Astrocyte (in vitro differentiated cells and primary cell): ENCODE data around the gene AFAP1L2. TPM values are rescaled to one million over a fixed set of nuclear protein-coding genes. Genes with fewer than 3 reads are reported as not detected.
A peak's percentile ranks its signal among the peaks of the same experiment; 100 is the strongest.

ENCODE experiments used
- DNase-seq: peaks from one replicate; pipeline ENCODE4 v3.0.0-alpha.2; 2010; ENCODE audit warnings: low read depth
- FAIRE-seq: peaks from 2 replicates; lab custom pipeline; 2011; peaks lifted over from hg19 to GRCh38; lab: Jason Lieb, UNC
- H2AFZ ChIP-seq: 2 replicates; pipeline ENCODE4 v1.6.0; 2012; ENCODE audit warnings: low read depth, low read length, inconsistent platforms
- H3K27ac ChIP-seq: 2 replicates; pipeline ENCODE4 v1.5.1; 2011; ENCODE audit warnings: low read depth, low read length, inconsistent platforms
- H3K27me3 ChIP-seq: 2 replicates; pipeline ENCODE4 v1.6.0; 2011; ENCODE audit warnings: low read length, inconsistent platforms; ENCODE audit not compliant: insufficient read depth
- H3K36me3 ChIP-seq: 2 replicates; pipeline ENCODE4 v1.5.1; 2011; ENCODE audit warnings: low read length, inconsistent platforms; ENCODE audit not compliant: insufficient read depth
- H3K4me1 ChIP-seq: 2 replicates; pipeline ENCODE4 v1.5.1; 2011; ENCODE audit warnings: low read length, inconsistent platforms; ENCODE audit not compliant: insufficient read depth
- H3K4me2 ChIP-seq: 2 replicates; pipeline ENCODE4 v1.6.0; 2012; ENCODE audit warnings: low read length, inconsistent platforms
- H3K4me3 ChIP-seq: 2 replicates; pipeline ENCODE4 v1.5.1; 2011; ENCODE audit warnings: low read depth, mild to moderate bottlenecking, low read length, inconsistent platforms; ENCODE audit not compliant: insufficient read depth
- H3K79me2 ChIP-seq: 2 replicates; pipeline ENCODE4 v1.6.0; 2012; ENCODE audit warnings: mild to moderate bottlenecking, low read length, inconsistent platforms; ENCODE audit not compliant: insufficient read depth
- H3K9ac ChIP-seq: 2 replicates; pipeline ENCODE4 v1.6.0; 2012; ENCODE audit warnings: mild to moderate bottlenecking, low read length, inconsistent platforms
- H3K9me3 ChIP-seq: 2 replicates; pipeline ENCODE4 v1.5.1; 2012; ENCODE audit warnings: low read depth, mild to moderate bottlenecking, low read length, inconsistent platforms; ENCODE audit not compliant: insufficient read depth
- H4K20me1 ChIP-seq: 2 replicates; pipeline ENCODE4 v1.6.0; 2012; ENCODE audit warnings: low read length, inconsistent platforms; ENCODE audit not compliant: insufficient read depth
- H3K27ac Mint-ChIP-seq: one replicate; pipeline ENCODE4 v1.8.0; 2021; ENCODE audit warnings: mild to moderate bottlenecking, mixed read lengths; ENCODE audit not compliant: unreplicated experiment
- H3K27me3 Mint-ChIP-seq: one replicate; pipeline ENCODE4 v1.8.0; 2021; ENCODE audit warnings: low read depth, mixed read lengths; ENCODE audit not compliant: unreplicated experiment
- H3K36me3 Mint-ChIP-seq: one replicate; pipeline ENCODE4 v1.8.0; 2021; ENCODE audit warnings: low read depth, mixed read lengths; ENCODE audit not compliant: unreplicated experiment
- H3K4me1 Mint-ChIP-seq: one replicate; pipeline ENCODE4 v1.8.0; 2021; ENCODE audit warnings: low read depth, mixed read lengths; ENCODE audit not compliant: unreplicated experiment
- H3K4me3 Mint-ChIP-seq: one replicate; pipeline ENCODE4 v1.8.0; 2021; ENCODE audit warnings: mild to moderate bottlenecking, moderate library complexity, mixed read lengths; ENCODE audit not compliant: unreplicated experiment
- H3K9me3 Mint-ChIP-seq: one replicate; pipeline ENCODE4 v1.8.0; 2021; ENCODE audit warnings: mild to moderate bottlenecking, mixed read lengths; ENCODE audit not compliant: unreplicated experiment
- CTCF ChIP-seq: IDR thresholded peaks from 2 replicates; pipeline ENCODE4 v1.5.1; 2011; ENCODE audit warnings: low read depth, mild to moderate bottlenecking, inconsistent platforms, low read length, moderate library complexity; ENCODE audit not compliant: insufficient read depth
- EZH2 ChIP-seq: IDR thresholded peaks from 2 replicates; pipeline ENCODE4 v1.6.1; 2012; ENCODE audit warnings: mild to moderate bottlenecking, low read length, inconsistent platforms; ENCODE audit not compliant: insufficient read depth
- total RNA-seq: library from RNA; stranded (reverse); gene quantifications from 2 replicates; pipeline ENCODE4 v1.2.1, GENCODE V29; 2021

AFAP1L2 gene
- total RNA-seq, 1 donor from 2014 or later, result 26.6 TPM

GRCh38 chr10:114250716-114251115 is 153.6 kb downstream of the AFAP1L2 start:
- Histone ChIP-seq H3K4me2 (no peak overlapping the region), H3K79me2 (no peaks in the 10 kb centered on the region), H2AFZ (no peak overlapping the region), H3K4me3 (no peak overlapping the region), H3K27ac (no peak overlapping the region), H3K9me3 (no peaks in the 10 kb centered on the region), H3K36me3 (no peaks in the 10 kb centered on the region), H3K27me3 (no peaks in the 10 kb centered on the region), H3K4me1 (no peaks in the 10 kb centered on the region), H3K9ac (no peak overlapping the region), H4K20me1 (no peaks in the 10 kb centered on the region)
- Mint-ChIP-seq H3K27ac (no peak overlapping the region), H3K4me3 (no peak overlapping the region), H3K4me1 (peaks cover 7% of the 10 kb centered on the region), H3K9me3 (peaks cover 2% of the 10 kb centered on the region), H3K36me3 (no peaks in the 10 kb centered on the region), H3K27me3 (peaks cover 16% of the 10 kb centered on the region)
- no peak for TF ChIP-seq EZH2
- no peak for TF ChIP-seq CTCF
- FAIRE-seq, result no peak
- DNase-seq, result no peak

GRCh38 chr10:114250236-114250635 is 154.1 kb downstream of the AFAP1L2 start:
- Mint-ChIP-seq H3K9me3 (no peaks in the 10 kb centered on the region), H3K4me1 (peaks cover 11% of the 10 kb centered on the region), H3K4me3 (no peak overlapping the region), H3K36me3 (no peaks in the 10 kb centered on the region), H3K27ac (no peak overlapping the region), H3K27me3 (peaks cover 16% of the 10 kb centered on the region)
- no peak for DNase-seq
- Histone ChIP-seq H2AFZ (no peak overlapping the region), H3K9ac (no peak overlapping the region), H3K4me2 (no peak overlapping the region), H3K27me3 (peaks cover 4% of the 10 kb centered on the region), H3K9me3 (no peaks in the 10 kb centered on the region), H3K4me1 (no peaks in the 10 kb centered on the region), H3K4me3 (no peak overlapping the region), H3K27ac (no peak overlapping the region), H3K36me3 (no peaks in the 10 kb centered on the region), H4K20me1 (no peaks in the 10 kb centered on the region), H3K79me2 (no peaks in the 10 kb centered on the region)
- FAIRE-seq, result no peak
- TF ChIP-seq EZH2, result no peak
- no peak for TF ChIP-seq CTCF

- no peak overlapping the region for H3K27ac Mint-ChIP-seq
These were observed 157.5 kb downstream of the AFAP1L2 start for GRCh38 chr10:114246679-114247305.

More at GRCh38 chr10:114246679-114247305, 157.5 kb downstream of the AFAP1L2 start:
- no peak for FAIRE-seq
- Histone ChIP-seq H3K4me1 (no peaks in the 10 kb centered on the region), H3K27me3 (peaks cover 36% of the 10 kb centered on the region), H3K4me2 (no peak overlapping the region), H3K79me2 (no peaks in the 10 kb centered on the region), H3K27ac (no peak overlapping the region), H2AFZ (no peak overlapping the region), H4K20me1 (no peaks in the 10 kb centered on the region), H3K36me3 (no peaks in the 10 kb centered on the region), H3K9ac (no peak overlapping the region), H3K4me3 (no peak overlapping the region), H3K9me3 (no peaks in the 10 kb centered on the region)
- Mint-ChIP-seq H3K36me3 (no peaks in the 10 kb centered on the region), H3K4me3 (no peak overlapping the region), H3K9me3 (no peaks in the 10 kb centered on the region), H3K4me1 (peaks cover 14% of the 10 kb centered on the region), H3K27me3 (peaks cover 35% of the 10 kb centered on the region)
- TF ChIP-seq EZH2 (no peak), CTCF (no peak)
- peak; percentile 31 for DNase-seq
